NCI-H1417 treated with DMSO at 0.1 percent for 48 hours (cell line): ENCODE measurements around the gene ARHGAP19.

Source experiments
- DNase-seq: peaks from one replicate; lab custom pipeline; 2025; lab: John Stamatoyannopoulos, UW

Gene ARHGAP19

DNA sequence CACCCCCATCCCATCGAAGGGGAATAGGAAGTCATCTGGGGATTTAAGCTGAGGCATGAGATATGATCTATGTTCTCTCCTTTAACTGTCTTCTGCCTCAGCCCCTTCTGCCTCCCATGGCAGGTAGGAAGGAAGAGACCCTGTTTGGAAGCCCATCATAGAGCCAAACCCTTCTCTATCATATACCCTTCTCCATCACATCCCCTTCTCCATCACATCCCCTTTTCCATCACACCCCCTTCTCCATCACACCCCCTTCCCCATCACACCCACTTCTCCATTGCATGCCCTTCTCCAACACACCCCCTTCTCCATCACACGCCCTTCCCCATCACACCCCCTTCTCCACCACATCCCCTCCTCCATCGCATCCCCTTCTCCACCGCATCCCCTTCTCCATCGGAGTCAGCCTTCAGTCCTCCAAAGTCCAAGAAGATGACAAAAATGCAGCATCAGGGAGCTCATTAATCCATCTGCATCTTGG is 99.4 kb downstream of the ARHGAP19 start:
- no peak for DNase-seq

DNA sequence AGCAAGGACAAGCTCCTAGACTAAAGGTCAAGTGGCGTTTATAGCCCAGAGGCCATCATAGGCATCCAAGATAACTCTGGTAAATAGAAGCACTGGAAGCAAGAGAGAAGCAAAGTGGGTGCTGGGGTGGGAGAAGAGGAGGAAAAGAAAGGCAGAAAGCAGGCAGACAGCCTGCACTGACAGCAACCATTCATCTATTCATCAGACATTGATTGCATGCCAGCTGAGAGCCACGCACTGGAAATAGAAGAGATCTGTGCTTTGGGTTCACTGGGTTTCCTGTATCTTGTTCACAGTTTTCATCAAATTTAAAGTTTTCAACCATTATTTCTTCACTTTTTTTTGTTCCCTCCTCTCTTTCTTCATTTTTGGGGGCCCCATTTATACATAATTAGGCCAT is 102.0 kb downstream of the ARHGAP19 start:
- DNase-seq, result no peak

DNA sequence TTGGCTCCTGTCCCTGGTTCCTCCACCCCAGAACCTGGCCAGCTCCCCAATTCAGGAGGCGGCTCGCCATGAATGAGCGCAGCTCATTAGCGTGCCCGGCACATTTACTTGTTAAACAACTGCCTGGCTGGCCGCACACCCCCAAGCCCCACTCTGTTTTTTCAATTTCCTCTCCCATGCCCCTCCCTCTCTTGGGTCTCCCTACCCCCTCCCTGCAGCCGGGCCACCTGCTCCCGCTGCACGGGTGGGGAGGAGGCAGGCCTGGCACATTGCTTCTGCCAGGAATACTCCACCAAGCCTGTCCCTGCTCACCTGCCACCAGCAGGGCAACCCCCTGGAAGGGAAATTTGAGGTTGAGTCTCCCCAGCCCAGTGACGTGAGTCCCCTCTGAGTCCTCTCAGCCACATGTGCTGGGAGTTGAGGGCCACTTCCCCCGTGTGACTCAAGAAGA is 104.2 kb downstream of the ARHGAP19 start:
- DNase-seq, result no peak

GRCh38 chr10:97186911-97187310 is 105.5 kb downstream of the ARHGAP19 start:
- no peak for DNase-seq

DNA sequence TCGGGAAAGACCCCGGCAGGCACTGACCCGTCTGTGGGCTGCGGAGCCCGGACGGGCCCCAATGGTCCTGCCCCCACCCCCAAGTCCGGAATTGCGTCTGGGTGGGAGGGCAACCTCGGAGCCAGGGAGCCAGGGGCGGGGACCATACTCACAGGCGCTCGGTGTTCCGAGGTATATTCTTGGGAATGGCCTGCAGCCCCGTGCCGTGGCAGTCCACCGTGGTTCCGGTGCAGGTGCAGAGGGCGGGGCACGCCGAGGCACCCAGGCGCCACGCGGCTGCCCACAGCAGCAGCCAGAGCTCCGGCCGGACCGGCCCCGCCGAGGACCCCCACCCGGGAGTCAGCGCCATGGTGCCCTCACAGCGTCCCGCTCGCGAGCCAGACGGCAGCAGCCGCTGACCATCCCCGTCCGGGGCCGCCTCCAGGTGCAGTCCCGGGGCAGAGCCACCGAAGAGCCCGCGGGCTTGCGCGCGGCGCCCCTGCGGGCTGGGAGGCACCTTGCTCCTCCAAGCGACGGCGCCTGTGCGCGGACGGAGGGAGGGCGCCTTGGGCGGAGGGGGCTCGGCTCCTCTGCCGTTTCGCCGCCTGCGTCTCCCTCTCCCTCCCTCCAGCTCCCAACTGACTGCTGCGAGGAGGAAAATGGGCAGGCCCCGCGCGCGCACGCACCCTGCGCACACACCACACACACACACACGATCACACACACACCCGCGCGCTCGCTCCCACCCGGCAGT is 106.9 kb downstream of the ARHGAP19 start, which contains the start of gene SLIT1:
SLIT1 (minus strand) TSS at position 634 of the 733 bp plus-strand sequence; CDS start at position 349, 285 bp downstream.
- no peak for DNase-seq

DNA sequence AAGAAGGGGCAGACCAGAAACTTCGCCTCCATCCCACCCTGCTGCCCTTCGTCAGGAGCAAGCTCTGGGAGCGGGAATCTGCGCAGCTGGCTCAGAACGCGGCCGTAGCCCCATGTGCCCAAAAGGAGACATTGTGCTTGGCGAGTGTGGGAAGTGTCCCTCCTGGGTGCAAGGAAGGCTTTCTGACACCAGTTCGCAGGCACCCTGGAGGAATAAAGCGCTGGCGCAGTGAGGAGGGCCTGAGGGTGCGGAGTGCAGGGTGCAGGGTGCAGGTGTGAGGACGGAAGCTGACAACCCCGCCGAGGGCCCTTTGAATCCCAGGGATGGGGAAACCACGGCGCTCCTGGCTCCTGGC is 107.5 kb downstream of the ARHGAP19 start:
- no peak for DNase-seq

DNA sequence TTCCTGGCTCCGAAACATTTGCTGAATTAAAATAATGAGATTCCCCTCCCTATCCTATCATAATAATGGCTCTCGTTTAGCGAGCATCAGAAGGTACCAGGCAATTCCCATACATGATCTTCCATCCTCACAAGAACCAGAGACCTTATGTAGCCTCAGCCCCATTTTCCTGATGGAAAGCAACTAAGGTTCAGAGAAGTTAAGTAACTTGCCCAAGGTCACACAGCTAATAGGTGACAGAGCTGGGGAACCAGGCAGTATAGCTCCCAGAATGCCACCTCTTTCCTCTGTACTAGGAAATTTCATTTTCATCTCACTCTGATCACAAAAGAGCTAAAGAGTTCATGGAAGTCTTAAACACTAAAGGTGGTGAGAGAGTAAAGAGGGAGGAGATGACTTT is 109.1 kb downstream of the ARHGAP19 start:
- no peak for DNase-seq

GRCh38 chr10:97182288-97182990 is 110.0 kb downstream of the ARHGAP19 start:
- no peak for DNase-seq

DNA sequence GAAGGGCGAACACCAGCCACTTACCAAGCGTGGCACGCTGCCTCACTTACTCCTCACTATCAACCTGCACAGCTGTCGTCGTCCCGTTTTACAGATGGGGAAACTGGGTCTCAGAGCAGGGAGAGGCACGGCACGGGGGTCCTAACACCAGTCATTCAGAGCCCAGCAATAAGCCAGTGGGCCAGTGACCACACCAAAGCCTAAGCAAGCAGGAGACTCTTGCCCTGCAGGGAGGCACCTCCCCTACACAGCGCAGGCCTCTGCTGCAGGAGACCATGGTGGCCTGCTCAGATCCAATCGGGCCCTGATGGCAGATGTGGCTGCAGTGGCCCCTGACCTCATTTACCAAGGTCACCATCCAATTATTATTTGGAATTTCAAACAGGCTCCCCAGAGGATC is 111.5 kb downstream of the ARHGAP19 start:
- DNase-seq, result no peak

DNA sequence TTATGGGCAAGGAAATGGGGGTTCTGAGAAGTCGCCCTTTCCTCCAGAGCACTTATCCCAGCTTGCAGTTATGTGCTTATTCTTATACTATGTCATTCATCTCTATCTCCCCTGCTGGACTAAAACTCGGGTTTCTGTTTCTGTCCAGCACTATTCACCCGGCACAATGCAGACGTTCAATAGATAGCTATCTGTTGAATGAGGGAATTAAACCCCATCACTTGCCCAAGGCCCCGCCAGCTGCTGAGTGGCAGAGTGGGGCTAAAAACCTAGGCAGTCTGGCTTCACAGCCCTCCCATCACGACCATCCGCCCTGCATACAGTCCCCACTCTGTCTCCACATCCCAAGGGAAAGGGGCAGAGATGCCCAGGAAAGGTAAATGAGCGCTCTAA is 112.1 kb downstream of the ARHGAP19 start:
- no peak for DNase-seq

DNA sequence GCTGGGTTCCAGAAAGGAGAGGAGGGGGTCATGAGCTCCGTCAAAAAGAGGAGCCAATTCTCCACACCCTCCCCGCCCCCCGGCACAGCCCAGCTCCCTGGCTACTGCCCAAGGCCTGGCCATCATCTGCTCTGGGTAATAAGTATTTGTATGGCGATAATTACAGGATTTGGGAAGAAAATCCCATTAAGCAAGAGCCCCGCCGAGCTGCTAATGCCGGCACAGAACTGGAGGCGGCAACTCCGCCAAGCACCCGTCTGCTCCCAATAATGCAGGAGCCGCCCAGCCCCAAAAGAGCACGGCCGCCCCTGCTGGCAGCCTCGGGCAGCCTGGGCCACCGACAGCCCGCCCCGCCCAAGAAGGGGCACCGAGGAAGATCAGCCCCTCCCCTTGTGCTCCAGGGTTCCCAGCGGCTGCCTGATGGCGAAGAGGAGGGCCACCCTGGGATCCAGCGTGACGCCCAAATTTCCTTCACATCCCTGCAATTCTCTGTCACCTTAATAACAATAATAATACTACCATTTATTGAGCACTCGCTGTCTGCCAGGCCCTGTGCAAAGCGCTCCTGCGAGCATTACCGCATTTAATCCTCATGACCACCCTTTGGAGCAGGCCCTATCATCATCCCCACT is 112.6 kb downstream of the ARHGAP19 start:
- peak; percentile 65 for DNase-seq

DNA sequence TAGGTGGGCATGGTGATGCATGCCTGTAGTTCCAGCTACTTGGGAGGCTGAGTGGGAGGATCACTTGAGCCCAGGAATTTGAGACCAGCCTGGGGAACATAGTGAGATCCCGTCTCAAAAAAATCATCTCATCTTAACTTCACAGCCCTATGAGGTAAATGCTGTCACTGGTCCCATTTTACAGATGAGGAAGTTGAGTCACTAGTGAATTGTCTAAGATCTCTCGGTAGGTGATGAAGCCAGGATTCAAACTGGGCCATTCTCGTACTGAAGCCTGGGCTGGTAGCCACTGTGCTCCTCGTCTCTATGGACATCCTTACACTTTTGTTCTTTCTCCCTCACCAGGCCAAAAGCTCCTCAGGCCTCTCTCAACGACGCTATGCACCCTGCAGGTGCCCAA is 113.1 kb downstream of the ARHGAP19 start:
- no peak for DNase-seq

DNA sequence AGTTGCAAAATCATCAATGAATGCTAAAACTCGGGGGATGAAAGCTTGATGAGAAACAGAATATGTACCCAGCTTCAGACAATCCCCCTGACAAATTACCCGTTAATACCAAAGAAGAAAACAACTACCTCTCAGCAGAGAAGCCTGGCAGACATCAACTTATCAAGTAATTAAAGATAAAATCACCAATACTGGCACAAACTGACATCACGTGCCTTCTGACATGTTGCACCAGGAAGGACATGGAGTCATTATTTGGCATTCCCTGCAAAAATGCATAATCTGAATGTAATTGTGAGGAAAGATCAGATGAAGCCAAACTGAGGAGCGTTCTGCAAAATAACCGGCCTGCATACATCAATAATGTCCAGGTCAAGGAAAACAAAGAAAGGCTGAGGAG is 114.4 kb downstream of the ARHGAP19 start:
- no peak for DNase-seq

DNA sequence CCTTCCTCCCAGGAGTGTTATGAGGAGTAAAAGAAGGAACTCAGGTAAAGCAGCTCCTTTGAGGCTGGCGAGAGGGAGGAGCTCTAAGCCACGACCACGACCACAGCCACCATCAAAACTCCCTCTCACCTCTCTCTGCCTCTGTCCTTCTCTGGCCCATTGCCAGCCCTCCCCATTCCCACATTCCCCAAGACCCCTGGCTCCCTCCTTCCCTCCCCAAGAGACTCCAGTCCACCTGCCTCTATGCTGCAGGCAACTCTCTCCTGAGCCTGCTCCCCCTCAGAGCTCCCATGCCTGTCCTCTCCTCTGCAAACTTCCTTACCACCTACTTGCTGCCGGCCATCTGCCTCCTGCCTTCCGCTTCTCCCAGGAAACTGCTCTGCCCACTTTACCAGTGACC is 116.2 kb downstream of the ARHGAP19 start:
- no peak for DNase-seq

- no peak for DNase-seq
Measured at GRCh38 chr10:97175586-97175985, 116.9 kb downstream of the ARHGAP19 start.

- no peak for DNase-seq
Measured at GRCh38 chr10:97174941-97175340, 117.5 kb downstream of the ARHGAP19 start.

DNA sequence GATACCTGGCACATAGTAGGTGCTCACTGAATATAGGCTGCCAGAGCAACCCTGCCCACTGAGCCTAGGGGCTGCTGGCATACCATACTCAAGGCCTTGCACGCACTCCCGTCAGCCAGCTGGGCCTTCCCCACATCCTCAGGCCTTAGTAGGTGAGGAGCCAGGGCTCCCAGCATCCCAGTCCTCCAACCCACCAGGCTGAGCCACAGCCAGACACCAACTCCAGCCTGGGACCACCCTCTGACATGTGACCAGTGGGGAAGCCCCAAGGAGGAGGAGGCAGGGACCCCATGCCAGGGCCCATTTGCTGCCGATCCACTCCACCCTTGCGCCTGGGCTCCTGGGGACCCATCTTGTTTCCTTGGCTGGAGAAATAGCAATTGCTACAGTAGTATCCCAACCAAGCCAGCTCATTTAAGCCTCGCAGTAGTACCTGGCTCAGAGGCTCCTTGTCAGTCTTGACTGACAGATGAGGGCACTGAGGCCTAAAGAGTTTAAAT is 118.1 kb downstream of the ARHGAP19 start:
- no peak for DNase-seq

DNA sequence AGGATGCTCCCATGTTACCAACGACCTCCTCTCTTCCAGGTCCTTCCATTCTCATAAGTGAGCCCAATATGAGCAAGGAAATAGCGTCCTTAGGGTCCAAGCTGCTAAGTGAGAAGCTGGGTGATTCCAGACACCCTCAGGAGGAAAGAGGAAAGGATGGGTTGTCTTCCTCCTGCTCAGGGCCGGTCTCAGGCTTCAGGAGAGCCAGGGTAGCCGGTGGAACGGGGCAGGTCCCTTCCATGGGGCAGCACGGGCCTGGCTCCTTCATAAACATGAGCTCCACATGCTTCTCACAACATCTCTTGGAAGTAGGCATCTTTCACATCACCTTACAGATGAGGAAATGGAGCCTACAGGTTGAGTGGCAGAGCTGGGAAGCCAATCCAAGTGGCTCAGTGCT is 119.4 kb downstream of the ARHGAP19 start:
- DNase-seq, result no peak
